Progenitor cell of endocrine pancreas (in vitro differentiated cells): ENCODE results near the gene MMGT1. TPM values are rescaled to one million over a fixed set of nuclear protein-coding genes. Genes with fewer than 3 reads are reported as not detected.

ENCODE experiments used
- DNase-seq: peaks from one replicate; pipeline ENCODE4 v3.0.0; 2021; ENCODE audit warnings: low spot score; ENCODE audit not compliant: unreplicated experiment
- H3K27ac Mint-ChIP-seq: 2 replicates; pipeline ENCODE4 v1.8.0; 2021; ENCODE audit warnings: mild to moderate bottlenecking, moderate library complexity, mixed read lengths
- H3K27me3 Mint-ChIP-seq: 2 replicates; pipeline ENCODE4 v1.8.0; 2021; ENCODE audit warnings: mixed read lengths
- H3K36me3 Mint-ChIP-seq: 2 replicates; pipeline ENCODE4 v1.8.0; 2022; ENCODE audit warnings: mixed read lengths; ENCODE audit not compliant: insufficient read depth
- H3K4me1 Mint-ChIP-seq: 2 replicates; pipeline ENCODE4 v1.8.0; 2021; ENCODE audit warnings: low read depth, mixed read lengths
- H3K4me3 Mint-ChIP-seq: 2 replicates; pipeline ENCODE4 v1.8.0; 2021; ENCODE audit warnings: low read depth, mild to moderate bottlenecking, moderate library complexity, mixed read lengths
- H3K9me3 Mint-ChIP-seq: 2 replicates; pipeline ENCODE4 v1.8.0; 2021; ENCODE audit warnings: low read depth, mixed read lengths
- total RNA-seq: library from RNA; stranded (reverse); gene quantifications from 2 replicates; pipeline ENCODE4 v1.2.1, GENCODE V29; 2021
- TF ChIP-seq, protein P1 (sequence below): fragments of 200-600 bp; sonication (generic); IDR thresholded peaks from one replicate; pipeline ENCODE4 v1.5.0; 2021; ENCODE audit warnings: antibody characterized with exemption, mild to moderate bottlenecking; ENCODE audit not compliant: unreplicated experiment

MMGT1 gene
- total RNA-seq, 1 donor from 2014 or later, result 17.7 TPM

DNA sequence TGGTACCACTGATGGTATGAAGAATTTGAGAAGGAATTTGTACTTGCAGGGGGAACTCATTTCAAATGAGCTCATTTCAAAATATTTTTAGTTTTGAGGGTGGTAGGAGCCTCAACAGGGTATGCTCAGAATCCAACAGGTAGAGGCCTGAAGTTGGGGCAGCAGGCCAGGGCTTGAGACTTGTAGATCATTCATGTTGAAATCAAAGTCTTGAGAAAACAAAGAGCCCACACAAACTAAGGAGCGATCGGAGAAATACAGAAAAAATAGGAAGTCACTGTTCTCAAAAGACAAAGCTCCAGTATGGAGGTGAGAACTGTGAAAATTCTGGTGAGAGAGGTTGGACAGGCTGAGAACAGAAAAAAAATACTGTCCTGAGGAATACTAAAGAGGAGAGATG, 10.5 kb upstream of the MMGT1 start:
- Mint-ChIP-seq H3K27ac (no peak overlapping the region), H3K27me3 (peaks cover 4% of the 10 kb centered on the region), H3K4me3 (peak overlapping the region; percentile 82), H3K9me3 (peaks cover 28% of the 10 kb centered on the region), H3K4me1 (peaks cover 12% of the 10 kb centered on the region), H3K36me3 (no peaks in the 10 kb centered on the region)
- TF ChIP-seq, protein P1, sequence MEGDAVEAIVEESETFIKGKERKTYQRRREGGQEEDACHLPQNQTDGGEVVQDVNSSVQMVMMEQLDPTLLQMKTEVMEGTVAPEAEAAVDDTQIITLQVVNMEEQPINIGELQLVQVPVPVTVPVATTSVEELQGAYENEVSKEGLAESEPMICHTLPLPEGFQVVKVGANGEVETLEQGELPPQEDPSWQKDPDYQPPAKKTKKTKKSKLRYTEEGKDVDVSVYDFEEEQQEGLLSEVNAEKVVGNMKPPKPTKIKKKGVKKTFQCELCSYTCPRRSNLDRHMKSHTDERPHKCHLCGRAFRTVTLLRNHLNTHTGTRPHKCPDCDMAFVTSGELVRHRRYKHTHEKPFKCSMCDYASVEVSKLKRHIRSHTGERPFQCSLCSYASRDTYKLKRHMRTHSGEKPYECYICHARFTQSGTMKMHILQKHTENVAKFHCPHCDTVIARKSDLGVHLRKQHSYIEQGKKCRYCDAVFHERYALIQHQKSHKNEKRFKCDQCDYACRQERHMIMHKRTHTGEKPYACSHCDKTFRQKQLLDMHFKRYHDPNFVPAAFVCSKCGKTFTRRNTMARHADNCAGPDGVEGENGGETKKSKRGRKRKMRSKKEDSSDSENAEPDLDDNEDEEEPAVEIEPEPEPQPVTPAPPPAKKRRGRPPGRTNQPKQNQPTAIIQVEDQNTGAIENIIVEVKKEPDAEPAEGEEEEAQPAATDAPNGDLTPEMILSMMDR, result no peak
- no peak for DNase-seq

DNA sequence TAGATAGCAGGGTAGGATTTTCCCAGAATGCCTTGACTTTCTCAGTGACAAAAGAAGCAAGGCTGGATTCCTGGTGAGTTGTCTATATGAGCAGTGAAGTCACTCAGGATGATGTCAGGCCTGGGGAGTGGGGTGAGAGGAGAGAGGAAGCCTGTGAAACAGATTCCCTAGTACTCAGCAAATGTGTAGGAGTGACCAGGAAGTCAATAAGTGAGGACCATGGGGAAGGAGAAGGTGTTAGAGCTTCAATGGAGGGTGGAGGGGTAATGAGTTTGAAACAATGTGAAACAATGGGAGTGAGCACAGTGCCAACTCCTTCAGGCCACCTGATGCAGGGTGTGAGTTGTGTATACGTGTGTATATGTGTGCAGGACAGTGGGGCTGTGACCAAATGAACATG, 9.1 kb upstream of the MMGT1 start:
- no peak for DNase-seq
- H3K27ac Mint-ChIP-seq, result no peak overlapping the region
- peaks cover 33% of the 10 kb centered on the region for H3K9me3 Mint-ChIP-seq
- no peak overlapping the region for H3K4me3 Mint-ChIP-seq
- H3K4me1 Mint-ChIP-seq, result peaks cover 12% of the 10 kb centered on the region
- H3K27me3 Mint-ChIP-seq, result peaks cover 4% of the 10 kb centered on the region
- peaks cover 1% of the 10 kb centered on the region for H3K36me3 Mint-ChIP-seq
- TF ChIP-seq, protein P1, result no peak

DNA sequence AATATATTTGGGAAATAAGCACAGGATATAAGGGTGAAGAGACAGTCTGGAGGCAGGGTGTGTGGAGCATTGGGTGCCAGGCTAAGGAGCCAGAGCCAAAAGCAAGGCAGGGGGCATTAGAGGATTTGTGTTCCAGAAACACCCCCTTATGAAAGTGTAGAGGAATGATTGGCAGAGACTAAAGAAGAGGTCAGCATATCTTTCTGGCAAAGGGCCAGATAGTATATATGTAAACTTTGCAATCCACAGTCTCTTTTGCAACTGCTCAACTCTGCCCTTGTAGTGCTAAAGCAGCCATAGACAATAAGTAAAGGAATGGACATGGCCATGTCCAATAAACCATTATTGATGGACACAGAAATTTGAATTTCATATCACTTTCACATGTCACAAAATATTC, 7.9 kb upstream of the MMGT1 start:
- H3K4me1 Mint-ChIP-seq, result peaks cover 10% of the 10 kb centered on the region
- TF ChIP-seq, protein P1, result no peak
- no peak overlapping the region for H3K4me3 Mint-ChIP-seq
- peaks cover 4% of the 10 kb centered on the region for H3K27me3 Mint-ChIP-seq
- H3K36me3 Mint-ChIP-seq, result peaks cover 1% of the 10 kb centered on the region
- no peak for DNase-seq
- H3K9me3 Mint-ChIP-seq, result peaks cover 33% of the 10 kb centered on the region
- H3K27ac Mint-ChIP-seq, result no peak overlapping the region

DNA sequence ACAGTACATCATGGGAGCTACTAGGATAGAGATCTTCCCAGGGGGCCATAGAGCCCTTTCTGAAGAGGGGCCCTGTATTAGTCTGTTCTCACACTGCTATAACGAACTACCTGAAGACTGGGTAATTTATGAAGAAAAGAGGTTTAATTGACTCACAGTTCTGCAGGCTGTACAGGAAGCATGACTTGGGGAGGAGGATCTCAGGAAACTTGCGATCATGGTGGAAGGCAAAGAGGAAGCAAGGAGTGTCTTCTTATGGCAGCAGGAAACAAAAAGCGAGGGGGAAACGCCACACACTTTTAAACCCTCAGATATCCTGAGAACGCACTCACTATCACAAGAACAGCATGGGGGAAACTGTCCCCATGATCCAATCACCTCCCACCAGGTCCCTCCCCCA, 7.2 kb upstream of the MMGT1 start:
- H3K4me1 Mint-ChIP-seq, result peaks cover 7% of the 10 kb centered on the region
- H3K9me3 Mint-ChIP-seq, result peaks cover 33% of the 10 kb centered on the region
- no peak for DNase-seq
- peaks cover 4% of the 10 kb centered on the region for H3K27me3 Mint-ChIP-seq
- peaks cover 1% of the 10 kb centered on the region for H3K36me3 Mint-ChIP-seq
- TF ChIP-seq, protein P1, result no peak
- H3K4me3 Mint-ChIP-seq, result no peak overlapping the region
- H3K27ac Mint-ChIP-seq, result no peak overlapping the region

DNA sequence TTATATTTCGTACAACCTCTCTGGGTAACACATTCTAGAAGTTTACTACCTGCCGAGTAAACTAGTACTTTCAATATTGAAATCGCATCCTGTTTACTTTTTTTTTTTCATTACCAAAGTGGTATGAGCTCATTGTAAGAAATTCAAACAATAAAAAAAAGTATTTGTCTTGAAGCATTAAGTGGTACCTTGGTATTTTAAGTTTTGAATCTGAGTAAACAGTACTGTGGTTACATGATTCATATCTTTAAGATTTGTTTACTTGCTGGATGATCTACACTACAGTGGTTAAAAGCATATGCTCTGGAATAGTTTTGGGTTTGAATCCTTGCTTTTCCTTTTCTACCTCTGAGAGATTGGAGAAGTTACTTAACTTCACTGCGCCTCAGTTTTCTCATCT, 3.8 kb upstream of the MMGT1 start:
- no peak for DNase-seq
- H3K9me3 Mint-ChIP-seq, result peaks cover 18% of the 10 kb centered on the region
- no peaks in the 10 kb centered on the region for H3K27me3 Mint-ChIP-seq
- peaks cover 7% of the 10 kb centered on the region for H3K4me1 Mint-ChIP-seq
- no peak overlapping the region for H3K27ac Mint-ChIP-seq
- TF ChIP-seq, protein P1, result no peak
- H3K36me3 Mint-ChIP-seq, result peaks cover 1% of the 10 kb centered on the region
- H3K4me3 Mint-ChIP-seq, result no peak overlapping the region
